Measurements from ENCODE around the gene USP33. TPM values are rescaled to one million over a fixed set of nuclear protein-coding genes. Genes with fewer than 3 reads are reported as not detected.

The USP33 gene
- total RNA-seq: 98.8 and 115 TPM in 2 replicates

GRCh38 chr1:77759071-77760028 is at the start of gene USP33:
Gene USP33, minus strand, starts transcription at chr1:77759852. Its CDS starts 18,155 bp downstream, at chr1:77741697.

GRCh38 chr1:77779529-77780281 is 20.1 kb upstream of the USP33 start, which contains the start of gene MIGA1:
Gene MIGA1, plus strand, starts transcription at chr1:77779649. Its CDS starts 3,604 bp downstream, at chr1:77783253.

GRCh38 chr1:77682460-77683159 is 77.0 kb downstream of the USP33 start, which contains the start of gene ZZZ3:
Gene ZZZ3, minus strand, starts transcription at chr1:77682658. Its CDS starts 49,304 bp downstream, at chr1:77633354.

Other genes with a start within 250 kb of the USP33 start
- gene ZZZ3, start 77.2 kb downstream of the USP33 start, total RNA-seq: 69.5 and 81.5 TPM in 2 replicates
- 13.2 and 16.7 TPM in 2 replicates for gene MIGA1, start 19.8 kb upstream of the USP33 start, total RNA-seq
- gene NEXN, start 128.8 kb upstream of the USP33 start, total RNA-seq: 1.4 and 2.9 TPM in 2 replicates
- 86.0 and 115 TPM in 2 replicates for gene FUBP1, start 219.2 kb upstream of the USP33 start, total RNA-seq
- gene DNAJB4, start 245.1 kb upstream of the USP33 start, total RNA-seq: 224 and 234 TPM in 2 replicates

Measured in dermis lymphatic vessel endothelial cell (primary cell).